Parathyroid adenoma (tissue), 2 donors: ENCODE measurements around the gene CDH20.

Experiments
- H2AFZ ChIP-seq: fragments of 300-600 bp; sonication (generic); one replicate; pipeline ENCODE4 v1.7.0; 2017; ENCODE audit warnings: antibody characterized with exemption, mild to moderate bottlenecking
- H3K27ac ChIP-seq: fragments of 300-600 bp; sonication (generic); one replicate; pipeline ENCODE4 v1.7.0; 2017
- H3K27me3 ChIP-seq: fragments of 300-600 bp; sonication (generic); one replicate; pipeline ENCODE4 v1.7.0; 2017; ENCODE audit warnings: low read length; ENCODE audit not compliant: control insufficient read depth, insufficient read depth
- H3K36me3 ChIP-seq: fragments of 300-600 bp; sonication (generic); one replicate; pipeline ENCODE4 v1.7.0; 2017; ENCODE audit warnings: low read length; ENCODE audit not compliant: control insufficient read depth, insufficient read depth
- H3K4me1 ChIP-seq: fragments of 300-600 bp; sonication (generic); one replicate; pipeline ENCODE4 v1.7.0; 2017; ENCODE audit warnings: control low read depth
- H3K4me2 ChIP-seq: fragments of 300-600 bp; sonication (generic); one replicate; pipeline ENCODE4 v1.7.0; 2017; ENCODE audit warnings: low read length
- H3K4me3 ChIP-seq: fragments of 300-600 bp; sonication (generic); one replicate; pipeline ENCODE4 v1.7.0; 2017; ENCODE audit warnings: low read depth, low read length
- H3K79me2 ChIP-seq: fragments of 300-600 bp; sonication (generic); one replicate; pipeline ENCODE4 v1.7.0; 2017; ENCODE audit warnings: control low read depth
- H3K9ac ChIP-seq: fragments of 300-600 bp; sonication (generic); one replicate; pipeline ENCODE4 v1.7.0; 2017; ENCODE audit warnings: mild to moderate bottlenecking
- H3K9me3 ChIP-seq: fragments of 300-600 bp; sonication (generic); one replicate; pipeline ENCODE4 v1.7.0; 2017; ENCODE audit warnings: low read length; ENCODE audit not compliant: control insufficient read depth
- CTCF ChIP-seq: fragments of 300-600 bp; sonication (generic); IDR thresholded peaks from one replicate; pipeline ENCODE4 v1.7.0; 2017; ENCODE audit warnings: antibody characterized with exemption, mild to moderate bottlenecking
- donor health status: primary hyperparathyroidism.

Gene CDH20

GRCh38 chr18:61502472-61502871, 169.2 kb downstream of the CDH20 start:
- H3K36me3 ChIP-seq: no peaks in the 10 kb centered on the region
- H3K9ac ChIP-seq: no peak overlapping the region
- H3K27ac ChIP-seq: no peak overlapping the region

GRCh38 chr18:61503688-61504087, 170.5 kb downstream of the CDH20 start:
- H3K27me3 ChIP-seq: no peaks in the 10 kb centered on the region
- no peaks in the 10 kb centered on the region for H3K79me2 ChIP-seq
- H3K4me2 ChIP-seq: no peak overlapping the region
- no peak overlapping the region for H3K27ac ChIP-seq
- no peak overlapping the region for H2AFZ ChIP-seq
- H3K4me1 ChIP-seq: no peaks in the 10 kb centered on the region
- no peak for TF ChIP-seq CTCF
- H3K9me3 ChIP-seq: no peaks in the 10 kb centered on the region
- no peak overlapping the region for H3K4me3 ChIP-seq
- no peaks in the 10 kb centered on the region for H3K36me3 ChIP-seq
- H3K9ac ChIP-seq: no peak overlapping the region

More at GRCh38 chr18:61502472-61502871, 169.2 kb downstream of the CDH20 start:
- Histone ChIP-seq H3K9me3 (no peaks in the 10 kb centered on the region), H3K79me2 (no peaks in the 10 kb centered on the region), H3K4me1 (no peaks in the 10 kb centered on the region), H2AFZ (no peak overlapping the region), H3K27me3 (no peaks in the 10 kb centered on the region), H3K4me3 (no peak overlapping the region), H3K4me2 (no peak overlapping the region)
- peak; percentile 45 for TF ChIP-seq CTCF

- no peak overlapping the region for H3K9ac ChIP-seq
- H3K36me3 ChIP-seq: no peaks in the 10 kb centered on the region
- no peaks in the 10 kb centered on the region for H3K9me3 ChIP-seq
- H3K27me3 ChIP-seq: no peaks in the 10 kb centered on the region
- H3K79me2 ChIP-seq: no peaks in the 10 kb centered on the region
- H3K27ac ChIP-seq: no peak overlapping the region
- no peak overlapping the region for H3K4me2 ChIP-seq
- H2AFZ ChIP-seq: no peak overlapping the region
- TF ChIP-seq CTCF: no peak
- no peaks in the 10 kb centered on the region for H3K4me1 ChIP-seq
- no peak overlapping the region for H3K4me3 ChIP-seq
Measured at GRCh38 chr18:61528961-61529360, 195.7 kb downstream of the CDH20 start.

- no peak overlapping the region for H3K4me3 ChIP-seq
- H3K36me3 ChIP-seq: no peaks in the 10 kb centered on the region
- H3K27me3 ChIP-seq: no peaks in the 10 kb centered on the region
- no peak overlapping the region for H3K27ac ChIP-seq
- H3K79me2 ChIP-seq: no peaks in the 10 kb centered on the region
- H3K4me2 ChIP-seq: no peak overlapping the region
- no peak for TF ChIP-seq CTCF
- H2AFZ ChIP-seq: no peak overlapping the region
- H3K4me1 ChIP-seq: no peaks in the 10 kb centered on the region
- no peaks in the 10 kb centered on the region for H3K9me3 ChIP-seq
- H3K9ac ChIP-seq: no peak overlapping the region
Measured at GRCh38 chr18:61530681-61531080, 197.5 kb downstream of the CDH20 start.

GRCh38 chr18:61531182-61531581, 198.0 kb downstream of the CDH20 start:
- Histone ChIP-seq H2AFZ (no peak overlapping the region), H3K9ac (no peak overlapping the region), H3K9me3 (no peaks in the 10 kb centered on the region), H3K79me2 (no peaks in the 10 kb centered on the region), H3K27ac (no peak overlapping the region), H3K27me3 (no peaks in the 10 kb centered on the region), H3K4me1 (no peaks in the 10 kb centered on the region), H3K4me3 (no peak overlapping the region), H3K36me3 (no peaks in the 10 kb centered on the region), H3K4me2 (no peak overlapping the region)
- no peak for TF ChIP-seq CTCF
